Measurements from ENCODE around the gene SLC16A4.

Gene SLC16A4

DNA sequence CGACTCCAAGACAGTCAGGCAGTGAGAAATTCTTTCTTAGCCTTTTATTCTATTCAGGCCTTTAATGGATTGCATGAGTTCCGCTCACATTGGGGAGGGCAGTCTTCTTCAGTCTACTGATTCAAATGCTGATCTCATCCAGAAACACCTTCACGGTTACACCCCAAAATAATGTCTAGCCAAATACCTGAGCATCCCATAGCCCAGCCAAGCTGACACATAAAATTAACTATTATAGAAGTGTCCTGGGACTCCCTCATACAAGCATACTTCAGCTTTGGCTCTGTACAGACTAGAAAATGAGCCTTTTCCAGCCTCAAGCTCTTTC, 3.6 kb upstream of the SLC16A4 start:
- no peak overlapping the region for H3K4me3 ChIP-seq (ENCODE audit: low read length)
- no peak for TF ChIP-seq ZNF274 (IDR thresholded peaks at IDR 0.05; ENCODE audit: low read depth, low read length)

DNA sequence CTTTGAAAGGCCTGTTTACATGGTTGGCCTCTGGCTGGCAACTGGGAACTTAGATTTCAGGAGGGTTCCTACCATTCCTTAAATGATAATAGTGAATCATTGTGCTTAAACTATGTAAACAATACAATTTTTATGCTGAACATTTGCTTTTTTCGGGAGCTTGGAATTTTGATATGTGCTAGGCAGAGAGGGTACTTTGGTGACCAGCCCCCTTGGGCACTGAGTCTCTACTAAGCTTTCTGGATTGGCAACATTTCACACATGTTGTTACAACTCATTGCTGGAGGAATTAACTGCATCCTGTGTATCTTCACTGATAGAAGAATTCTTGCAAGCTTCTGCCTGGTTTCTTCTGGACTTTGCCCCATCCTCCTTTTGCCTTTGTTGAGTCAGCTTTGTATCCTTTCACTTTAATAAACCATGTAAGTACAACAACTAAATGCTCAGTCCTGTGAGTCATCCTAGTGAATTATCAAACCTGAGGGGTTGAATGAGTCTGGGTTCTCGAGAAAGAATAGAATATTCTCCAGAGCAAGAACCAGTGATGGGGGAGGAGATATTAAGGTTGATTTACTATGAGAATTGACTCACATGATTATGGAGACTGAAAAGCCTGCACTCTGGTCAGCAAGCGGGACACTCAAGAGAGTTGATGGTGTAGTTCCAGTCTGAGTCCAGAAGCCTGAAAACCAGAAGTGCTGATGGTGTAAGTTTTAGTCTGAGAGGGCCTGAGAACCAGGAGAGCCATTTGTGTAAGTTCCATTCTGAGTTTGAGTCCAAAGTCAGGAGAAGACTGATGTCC, 3.1 kb upstream of the SLC16A4 start:
- no peak for TF ChIP-seq ZNF274 (IDR thresholded peaks at IDR 0.05; ENCODE audit: low read depth, low read length)
- H3K4me3 ChIP-seq (ENCODE audit: low read length), result no peak overlapping the region

GRCh38 chr1:110393286-110393685, 2.5 kb upstream of the SLC16A4 start:
- H3K4me3 ChIP-seq (ENCODE audit: low read length), result no peak overlapping the region
- no peak for TF ChIP-seq ZNF274 (IDR thresholded peaks at IDR 0.05; ENCODE audit: low read depth, low read length)

GRCh38 chr1:110390096-110390495, 730 bp downstream of the SLC16A4 start:
- TF ChIP-seq ZNF274 (IDR thresholded peaks at IDR 0.05; ENCODE audit: low read depth, low read length), result no peak
- H3K4me3 ChIP-seq (ENCODE audit: low read length), result no peak overlapping the region

GRCh38 chr1:110387048-110387754, 3.6 kb downstream of the SLC16A4 start:
- TF ChIP-seq ZNF274 (IDR thresholded peaks at IDR 0.05; ENCODE audit: low read depth, low read length), result no peak
- H3K4me3 ChIP-seq (ENCODE audit: low read length), result no peak overlapping the region

DNA sequence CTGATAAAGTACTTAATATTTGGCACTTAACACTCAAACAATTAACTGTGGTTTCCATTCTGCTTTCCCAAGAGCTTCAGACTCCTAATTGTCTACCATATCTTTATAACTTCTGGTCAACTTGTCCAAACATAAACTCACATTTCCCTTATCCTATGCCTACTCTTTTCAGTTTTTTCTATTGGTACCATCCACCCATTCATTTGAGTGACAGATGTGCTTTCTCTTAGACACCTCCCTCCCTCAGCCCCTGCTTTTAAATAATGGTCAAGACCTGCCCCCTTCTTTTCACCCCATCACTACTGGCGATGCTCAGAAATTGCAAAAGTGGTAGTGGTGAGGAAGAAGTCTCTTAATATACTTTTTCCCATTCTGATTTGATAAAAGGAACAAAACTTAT, 5.5 kb downstream of the SLC16A4 start:
- H3K4me3 ChIP-seq (ENCODE audit: low read length), result peak overlapping the region; percentile 25; the same call in 1 of the 2 replicates
- TF ChIP-seq ZNF274 (IDR thresholded peaks at IDR 0.05; ENCODE audit: low read depth, low read length), result no peak

GRCh38 chr1:110384581-110385321, 6.1 kb downstream of the SLC16A4 start:
- no peak for TF ChIP-seq ZNF274 (IDR thresholded peaks at IDR 0.05; ENCODE audit: low read depth, low read length)
- H3K4me3 ChIP-seq (ENCODE audit: low read length), result peak overlapping the region; percentile 51; the same call in 1 of the 2 replicates

DNA sequence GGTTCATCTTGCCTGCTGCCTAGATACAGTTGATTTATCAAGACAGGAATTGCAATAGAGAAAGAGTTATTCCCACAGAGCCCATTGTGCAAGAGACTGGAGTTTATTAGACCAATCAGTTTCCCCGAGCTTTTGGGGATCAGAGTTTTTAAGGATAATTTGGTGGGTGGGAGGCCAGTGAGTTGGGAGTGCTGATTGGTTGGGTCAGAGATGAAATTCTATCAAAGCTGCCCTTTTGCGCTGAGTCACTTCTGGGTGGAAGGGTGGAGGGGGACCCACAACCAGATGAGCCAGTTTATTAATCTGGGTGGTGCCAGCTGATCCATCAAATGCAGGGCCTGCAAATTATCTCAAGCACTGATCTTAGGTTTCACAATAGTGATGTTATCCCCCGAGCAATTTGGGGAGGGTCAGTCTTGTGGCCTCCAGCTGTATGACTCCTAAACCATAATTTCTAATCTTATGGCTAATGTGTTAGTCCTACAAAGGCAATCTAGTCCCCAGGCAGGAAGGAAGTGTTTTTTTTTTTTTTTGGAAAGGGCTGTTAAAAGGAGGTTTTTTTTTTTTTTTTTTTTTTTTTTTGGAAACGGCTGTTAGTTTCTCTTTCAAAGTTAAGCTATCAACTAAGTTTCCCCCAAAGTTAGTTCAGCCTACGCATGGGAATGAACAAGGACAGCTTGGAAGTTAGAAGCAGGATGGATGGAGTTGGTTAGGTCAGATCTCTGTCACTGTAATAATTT, 7.4 kb downstream of the SLC16A4 start:
- no peak for TF ChIP-seq ZNF274 (IDR thresholded peaks at IDR 0.05; ENCODE audit: low read depth, low read length)
- no peak overlapping the region for H3K4me3 ChIP-seq (ENCODE audit: low read length)

DNA sequence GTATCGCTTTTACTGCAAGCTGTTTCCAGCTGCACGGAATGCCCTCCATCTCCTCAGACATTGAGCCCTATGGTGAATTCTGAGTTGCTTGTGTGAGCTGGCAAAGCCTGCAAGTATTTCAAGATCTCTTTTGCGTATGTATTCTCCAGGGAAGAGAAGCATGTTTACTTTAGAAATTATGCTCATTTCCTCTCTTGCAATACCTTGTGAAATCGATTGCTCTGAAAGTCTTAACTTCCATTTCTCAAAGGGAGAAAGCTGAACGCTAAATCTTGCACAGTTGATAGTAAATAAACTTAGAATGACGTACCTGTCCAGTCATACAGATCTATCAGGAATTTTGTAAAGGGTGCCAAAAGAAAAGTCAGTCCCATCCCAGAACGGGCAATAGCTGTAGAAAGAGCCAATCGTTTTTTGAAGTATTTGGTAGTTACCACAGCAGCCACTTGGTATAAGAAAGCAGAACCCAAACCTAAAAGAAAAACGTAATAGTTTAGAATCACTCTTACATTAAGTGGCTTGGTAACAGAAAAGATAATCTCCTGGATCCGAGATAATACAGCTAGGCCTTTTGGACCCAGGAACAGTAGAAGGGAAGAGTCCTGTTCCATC, 10.0 kb downstream of the SLC16A4 start:
- H3K4me3 ChIP-seq (ENCODE audit: low read length), result no peak overlapping the region
- TF ChIP-seq ZNF274 (IDR thresholded peaks at IDR 0.05; ENCODE audit: low read depth, low read length), result no peak

- no peak for TF ChIP-seq ZNF274 (IDR thresholded peaks at IDR 0.05; ENCODE audit: low read depth, low read length)
- no peak overlapping the region for H3K4me3 ChIP-seq (ENCODE audit: low read length)
Observed at GRCh38 chr1:110375490-110375889, 15.3 kb downstream of the SLC16A4 start.

DNA sequence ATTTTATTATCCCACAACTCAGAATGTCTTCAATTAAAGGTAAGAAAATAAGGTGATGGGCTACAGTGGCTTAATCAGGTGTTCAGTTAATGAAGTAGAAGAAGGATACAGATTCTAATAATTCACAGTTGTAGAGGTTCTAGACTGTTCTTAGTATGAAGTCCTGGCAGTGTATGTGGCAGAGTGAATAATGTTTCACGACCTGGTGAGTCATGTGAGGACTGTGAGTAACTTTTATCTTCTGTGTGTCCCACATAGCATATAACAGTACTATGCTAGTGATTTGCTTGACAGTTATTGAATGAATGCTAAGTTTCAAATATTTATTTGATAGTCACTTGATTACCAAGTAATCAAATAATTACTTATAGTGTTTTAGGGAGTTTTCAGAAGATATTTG, 20.0 kb downstream of the SLC16A4 start:
- TF ChIP-seq ZNF274 (IDR thresholded peaks at IDR 0.05; ENCODE audit: low read depth, low read length), result no peak
- H3K4me3 ChIP-seq (ENCODE audit: low read length), result no peak overlapping the region

- no peak for TF ChIP-seq ZNF274 (IDR thresholded peaks at IDR 0.05; ENCODE audit: low read depth, low read length)
- no peak overlapping the region for H3K4me3 ChIP-seq (ENCODE audit: low read length)
Observed at GRCh38 chr1:110364221-110364620, 26.6 kb downstream of the SLC16A4 start.

DNA sequence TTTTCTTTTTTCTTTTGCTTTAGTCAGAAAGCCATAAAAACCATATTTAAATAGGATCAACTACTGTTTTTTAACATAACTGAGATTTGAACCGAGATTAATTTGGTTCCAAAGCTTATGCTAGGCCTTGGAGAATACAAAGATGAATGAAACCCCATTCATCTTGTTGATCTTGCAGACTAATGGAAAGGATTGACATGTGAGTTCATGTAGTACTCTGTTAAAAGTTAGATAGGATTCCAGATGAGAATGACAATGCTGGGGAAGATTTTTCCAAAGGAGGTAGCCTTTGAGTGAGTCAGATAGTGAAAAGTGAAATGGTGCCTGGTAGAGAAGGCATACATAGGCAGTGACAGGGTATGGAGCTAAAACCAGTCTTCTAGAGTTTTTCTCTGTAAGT, 29.0 kb downstream of the SLC16A4 start:
- TF ChIP-seq ZNF274 (IDR thresholded peaks at IDR 0.05; ENCODE audit: low read depth, low read length), result no peak
- H3K4me3 ChIP-seq (ENCODE audit: low read length), result no peak overlapping the region

GRCh38 chr1:110360431-110360830, 30.4 kb downstream of the SLC16A4 start:
- TF ChIP-seq ZNF274 (IDR thresholded peaks at IDR 0.05; ENCODE audit: low read depth, low read length), result no peak
- no peak overlapping the region for H3K4me3 ChIP-seq (ENCODE audit: low read length)
